Neutrophil (primary cell): Measurements from ENCODE around the gene IQCF2.

Experiments
- H3K27ac ChIP-seq: fragments of 200-600 bp; sonication (generic); 2 replicates; pipeline ENCODE4 v1.5.1; 2016; ENCODE audit warnings: mild to moderate bottlenecking, moderate library complexity
- H3K27me3 ChIP-seq: fragments of 200-600 bp; sonication (generic); 2 replicates; pipeline ENCODE4 v1.6.0; 2016; ENCODE audit warnings: mild to moderate bottlenecking
- H3K36me3 ChIP-seq: fragments of 200-600 bp; sonication (generic); 2 replicates; pipeline ENCODE4 v1.5.1; 2017
- H3K4me1 ChIP-seq, 2 experiments: fragments of 200-600 bp in 1 of 2; sonication (generic) in 1 of 2; 1 replicate in 1 of 2; 2 replicates in 1 of 2; pipeline versions ENCODE4 v1.5.1 to v1.6.1; 2013 to 2016; ENCODE audit warnings: low read depth in 1 of 2, low read length in 1 of 2, mild to moderate bottlenecking in 1 of 2, moderate library complexity in 1 of 2; ENCODE audit not compliant: control insufficient read depth in 1 of 2, insufficient read depth in 1 of 2
- H3K4me3 ChIP-seq, 2 experiments: fragments of 200-600 bp in 1 of 2; sonication (generic) in 1 of 2; 1 replicate in 1 of 2; 2 replicates in 1 of 2; pipeline ENCODE4 v1.5.1; 2013 to 2016; ENCODE audit warnings: low read depth in 1 of 2, low read length in 1 of 2, mild to moderate bottlenecking in 1 of 2, moderate library complexity in 1 of 2
- H3K9me3 ChIP-seq: fragments of 200-600 bp; sonication (generic); 2 replicates; pipeline ENCODE4 v1.5.1; 2016
- TF ChIP-seq, protein P1 (sequence below): fragments of 200-600 bp; sonication (generic); IDR thresholded peaks from 2 replicates; pipeline ENCODE4 v1.5.1; 2016; ENCODE audit warnings: antibody characterized with exemption

IQCF2 gene

DNA sequence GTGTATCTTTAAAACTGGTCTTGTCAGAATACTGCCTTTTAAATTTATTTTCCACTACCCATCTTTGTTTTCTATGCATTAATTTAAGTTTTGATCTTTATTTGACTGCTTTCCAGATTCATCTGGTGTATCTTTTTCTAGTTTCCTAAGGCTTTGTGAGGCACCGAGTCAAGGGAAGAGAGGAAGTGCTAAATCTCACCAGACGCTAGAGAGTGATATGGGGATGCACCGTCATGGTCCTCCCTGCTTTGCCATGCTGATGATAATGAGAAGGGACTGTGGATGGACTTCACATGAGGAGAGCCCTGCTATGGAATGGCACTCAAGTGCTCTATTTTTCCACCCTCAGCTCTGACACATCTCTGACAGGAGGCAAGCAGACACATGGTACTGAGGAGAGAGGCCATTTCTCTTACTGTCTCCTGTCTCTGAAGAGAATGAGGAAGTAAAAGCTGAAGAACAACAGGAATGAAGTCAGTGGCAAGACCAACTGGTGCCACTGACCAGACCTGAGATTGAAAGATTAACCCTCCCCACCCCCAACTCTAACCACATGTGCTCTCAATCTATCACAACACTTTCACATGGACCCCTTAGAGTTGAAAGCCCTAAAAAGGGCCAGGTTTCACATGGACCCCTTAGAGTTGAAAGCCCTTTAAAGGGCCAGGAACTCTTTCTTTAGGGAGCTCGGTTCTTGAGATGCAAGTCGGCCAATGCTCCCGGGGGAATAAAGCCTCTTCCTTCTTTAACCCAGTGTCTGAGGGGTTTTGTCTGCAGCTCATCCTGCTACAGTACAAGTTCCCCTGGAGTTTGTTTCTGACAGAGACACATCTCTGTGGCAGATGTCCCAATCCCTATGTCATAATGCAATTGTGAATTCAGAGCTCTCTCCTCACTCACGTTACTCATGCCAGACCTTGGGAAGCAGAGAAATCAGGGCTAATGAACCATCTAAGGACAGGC is at the start of gene IQCF2:
TSS of gene IQCF2 (plus strand) at position 913 of the 963 bp plus-strand sequence. CDS start 52 bp downstream, outside the sequence.
- H3K4me3 ChIP-seq: no peak within 1 kb of the TSS
- TF ChIP-seq, protein P1, sequence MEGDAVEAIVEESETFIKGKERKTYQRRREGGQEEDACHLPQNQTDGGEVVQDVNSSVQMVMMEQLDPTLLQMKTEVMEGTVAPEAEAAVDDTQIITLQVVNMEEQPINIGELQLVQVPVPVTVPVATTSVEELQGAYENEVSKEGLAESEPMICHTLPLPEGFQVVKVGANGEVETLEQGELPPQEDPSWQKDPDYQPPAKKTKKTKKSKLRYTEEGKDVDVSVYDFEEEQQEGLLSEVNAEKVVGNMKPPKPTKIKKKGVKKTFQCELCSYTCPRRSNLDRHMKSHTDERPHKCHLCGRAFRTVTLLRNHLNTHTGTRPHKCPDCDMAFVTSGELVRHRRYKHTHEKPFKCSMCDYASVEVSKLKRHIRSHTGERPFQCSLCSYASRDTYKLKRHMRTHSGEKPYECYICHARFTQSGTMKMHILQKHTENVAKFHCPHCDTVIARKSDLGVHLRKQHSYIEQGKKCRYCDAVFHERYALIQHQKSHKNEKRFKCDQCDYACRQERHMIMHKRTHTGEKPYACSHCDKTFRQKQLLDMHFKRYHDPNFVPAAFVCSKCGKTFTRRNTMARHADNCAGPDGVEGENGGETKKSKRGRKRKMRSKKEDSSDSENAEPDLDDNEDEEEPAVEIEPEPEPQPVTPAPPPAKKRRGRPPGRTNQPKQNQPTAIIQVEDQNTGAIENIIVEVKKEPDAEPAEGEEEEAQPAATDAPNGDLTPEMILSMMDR: no peak

DNA sequence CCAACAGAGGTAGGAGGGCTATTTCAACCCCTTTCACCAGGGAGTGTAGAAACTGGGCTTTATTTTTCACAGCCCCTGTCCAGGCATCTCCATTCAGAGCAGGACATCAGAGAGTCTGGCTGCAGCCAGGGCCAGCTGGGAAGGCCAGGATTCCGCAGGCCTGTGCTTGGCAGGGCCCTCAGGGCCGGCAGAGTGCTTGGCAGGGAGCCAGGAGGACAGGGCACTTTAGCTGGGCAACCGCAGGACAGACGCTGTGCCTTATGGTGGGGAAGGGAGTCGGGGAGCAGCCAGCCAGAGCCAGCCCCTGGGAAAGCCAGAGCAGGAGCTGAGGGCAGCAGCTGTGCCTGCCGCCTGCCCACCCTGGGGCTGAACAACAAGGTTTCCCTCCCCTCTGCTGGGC is 47.9 kb upstream of the IQCF2 start:
- H3K27ac ChIP-seq: no peak overlapping the region
- no peaks in the 10 kb centered on the region for H3K9me3 ChIP-seq
- H3K27me3 ChIP-seq: peaks cover 11% of the 10 kb centered on the region
- TF ChIP-seq, protein P1: no peak
- no peaks in the 10 kb centered on the region for H3K4me1 ChIP-seq
- no peaks in the 10 kb centered on the region for H3K36me3 ChIP-seq
- H3K4me3 ChIP-seq: no peak overlapping the region

More for the DNA sequence above, at the start of gene IQCF2:
- no peak within 1 kb of the TSS for H3K27ac ChIP-seq
- no peaks in the 10 kb centered on the region for H3K36me3 ChIP-seq
- H3K4me1 ChIP-seq: no peaks in the 10 kb centered on the region
- peaks cover 9% of the 10 kb centered on the region for H3K27me3 ChIP-seq
- H3K9me3 ChIP-seq: no peaks in the 10 kb centered on the region

DNA sequence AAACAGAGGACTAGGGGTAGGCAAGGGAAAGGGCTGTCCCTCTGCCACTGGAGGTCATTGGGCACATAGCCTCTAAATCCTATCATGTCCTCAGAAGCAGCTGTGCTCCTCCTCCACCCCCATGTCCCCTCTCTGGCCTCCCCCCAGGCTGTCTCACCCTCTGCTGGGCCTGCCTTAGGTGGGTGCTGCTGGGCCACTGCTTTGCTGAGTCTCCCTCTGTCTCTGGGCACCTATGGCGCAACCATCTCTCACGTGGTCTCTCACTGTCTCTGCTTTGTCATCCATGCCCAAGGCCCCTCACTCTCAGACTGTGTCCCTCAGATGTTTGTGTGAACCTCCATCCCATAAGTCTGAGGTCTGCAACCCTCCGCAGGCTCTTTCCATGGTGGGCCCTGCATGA is 47.4 kb upstream of the IQCF2 start:
- H3K27me3 ChIP-seq: peaks cover 11% of the 10 kb centered on the region
- H3K36me3 ChIP-seq: no peaks in the 10 kb centered on the region
- no peaks in the 10 kb centered on the region for H3K9me3 ChIP-seq
- no peak overlapping the region for H3K27ac ChIP-seq
- TF ChIP-seq, protein P1: no peak
- H3K4me3 ChIP-seq: no peak overlapping the region
- no peaks in the 10 kb centered on the region for H3K4me1 ChIP-seq

DNA sequence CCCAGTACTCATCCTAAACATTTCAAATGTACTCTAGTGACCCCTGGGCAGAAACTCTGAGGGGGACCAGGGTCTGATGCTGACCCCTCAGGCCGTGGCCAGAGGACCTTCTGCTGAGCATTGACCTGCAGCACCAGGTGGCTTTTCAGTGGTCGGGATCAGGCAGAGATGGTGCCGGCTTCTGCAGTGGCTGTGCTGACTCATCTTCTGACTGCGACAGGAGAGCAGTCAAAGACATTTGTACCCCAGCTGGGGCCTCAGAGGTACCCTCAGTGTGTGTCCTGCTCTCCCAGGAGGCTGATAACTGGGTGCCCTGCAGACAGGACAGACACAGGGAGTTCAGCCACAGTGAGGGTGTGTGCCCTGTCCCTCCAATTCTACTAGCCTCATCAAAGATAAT is 45.8 kb upstream of the IQCF2 start:
- H3K4me1 ChIP-seq: no peaks in the 10 kb centered on the region

DNA sequence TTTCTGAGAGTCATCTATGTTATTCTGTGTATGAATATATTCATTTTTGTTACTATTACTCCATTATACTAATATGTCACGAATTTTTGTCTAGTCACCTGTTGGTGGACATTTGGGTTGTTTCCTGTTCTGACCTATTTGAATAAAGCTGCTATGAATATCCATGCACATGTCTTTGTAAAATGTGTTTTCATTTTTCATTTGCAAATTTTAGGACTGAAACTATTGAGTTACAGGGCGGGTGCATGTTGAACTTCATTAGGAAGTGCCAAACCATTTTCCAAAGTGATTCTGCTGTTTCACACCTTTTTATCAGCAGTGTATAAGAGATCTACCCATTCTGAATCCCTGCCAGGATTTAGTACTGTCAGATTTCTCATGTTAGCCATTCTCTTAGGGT is 44.7 kb upstream of the IQCF2 start:
- TF ChIP-seq, protein P1: no peak
- H3K36me3 ChIP-seq: no peaks in the 10 kb centered on the region

More for the DNA sequence above, 45.8 kb upstream of the IQCF2 start:
- no peak overlapping the region for H3K4me3 ChIP-seq
- H3K9me3 ChIP-seq: no peaks in the 10 kb centered on the region
- peaks cover 11% of the 10 kb centered on the region for H3K27me3 ChIP-seq
- TF ChIP-seq, protein P1: no peak
- no peak overlapping the region for H3K27ac ChIP-seq
- H3K36me3 ChIP-seq: no peaks in the 10 kb centered on the region

More for the DNA sequence above, 44.7 kb upstream of the IQCF2 start:
- Histone ChIP-seq H3K4me3 (no peak overlapping the region), H3K27ac (no peak overlapping the region), H3K9me3 (no peaks in the 10 kb centered on the region), H3K4me1 (no peaks in the 10 kb centered on the region), H3K27me3 (peaks cover 11% of the 10 kb centered on the region)
